GM23338 (cell line): ENCODE results near the gene ZNF227. TPM values are rescaled to one million over a fixed set of nuclear protein-coding genes. Genes with fewer than 3 reads are reported as not detected.

ENCODE experiments used
- ATAC-seq: fragments of 200-7000 bp; cut with Tn5 transposase; 3 replicates; pipeline ENCODE4 v1.9.1; 2020
- DNase-seq: peaks from one replicate; pipeline ENCODE4 v3.0.0-alpha.2; 2015; ENCODE audit warnings: low spot score
- H2AFZ ChIP-seq: fragments of 200-600 bp; sonication (generic); 2 replicates; pipeline ENCODE4 v1.8.0; 2016; ENCODE audit warnings: antibody characterized with exemption, mild to moderate bottlenecking, moderate library complexity
- H3F3A ChIP-seq: fragments of 200-600 bp; sonication (generic); replicated peaks from 2 replicates; pipeline ENCODE4 v1.8.0; 2017; ENCODE audit warnings: antibody characterized with exemption, mixed run types, low read depth
- H3K27ac ChIP-seq: fragments of 200-600 bp; sonication (generic); 2 replicates; pipeline ENCODE4 v1.6.1; 2016; ENCODE audit warnings: low read depth
- H3K27me3 ChIP-seq: fragments of 200-600 bp; sonication (generic); 2 replicates; pipeline ENCODE4 v1.8.0; 2016; ENCODE audit warnings: mild to moderate bottlenecking, mixed run types, moderate library complexity; ENCODE audit not compliant: insufficient read depth
- H3K36me3 ChIP-seq: fragments of 200-600 bp; sonication (generic); 2 replicates; pipeline ENCODE4 v1.8.0; 2016; ENCODE audit warnings: mild to moderate bottlenecking; ENCODE audit not compliant: insufficient read depth
- H3K4me1 ChIP-seq: fragments of 200-600 bp; sonication (generic); 2 replicates; pipeline ENCODE4 v1.8.0; 2016; ENCODE audit warnings: mild to moderate bottlenecking, moderate library complexity; ENCODE audit not compliant: insufficient read depth
- H3K4me2 ChIP-seq: fragments of 200-600 bp; sonication (generic); 2 replicates; pipeline ENCODE4 v1.7.1; 2017; ENCODE audit warnings: mixed run types
- H3K4me3 ChIP-seq: fragments of 200-600 bp; sonication (generic); 2 replicates; pipeline ENCODE4 v1.6.1; 2016; ENCODE audit warnings: mixed run types
- H3K79me2 ChIP-seq: fragments of 200-600 bp; sonication (generic); replicated peaks from 2 replicates; pipeline ENCODE4 v1.8.0; 2017; ENCODE audit warnings: mild to moderate bottlenecking; ENCODE audit not compliant: insufficient read depth
- H3K9me2 ChIP-seq: fragments of 200-600 bp; sonication (generic); 2 replicates; pipeline ENCODE4 v1.8.0; 2017; ENCODE audit not compliant: insufficient read depth
- H4K20me1 ChIP-seq: fragments of 200-600 bp; sonication (generic); replicated peaks from 2 replicates; pipeline ENCODE4 v1.8.0; 2017; ENCODE audit warnings: mild to moderate bottlenecking; ENCODE audit not compliant: insufficient read depth
- H3K27ac Mint-ChIP-seq: 2 replicates; pipeline ENCODE4 v1.8.0; 2020; ENCODE audit warnings: inconsistent platforms, mild to moderate bottlenecking, moderate library complexity, mixed read lengths
- H3K27me3 Mint-ChIP-seq: 3 replicates; pipeline ENCODE4 v1.8.0; 2022; ENCODE audit warnings: low read depth, mild to moderate bottlenecking, moderate library complexity, mixed read lengths, inconsistent platforms; ENCODE audit not compliant: insufficient read depth, poor library complexity
- H3K36me3 Mint-ChIP-seq: 3 replicates; pipeline ENCODE4 v1.8.0; 2021; ENCODE audit warnings: low read depth, mild to moderate bottlenecking, inconsistent platforms, moderate library complexity, mixed read lengths
- H3K4me1 Mint-ChIP-seq: 3 replicates; pipeline ENCODE4 v1.8.0; 2020; ENCODE audit warnings: mild to moderate bottlenecking, inconsistent platforms, mixed read lengths
- H3K4me3 Mint-ChIP-seq: 3 replicates; pipeline ENCODE4 v1.8.0; 2021; ENCODE audit warnings: moderate library complexity, mild to moderate bottlenecking, inconsistent platforms, mixed read lengths
- H3K9me3 Mint-ChIP-seq: 3 replicates; pipeline ENCODE4 v1.8.0; 2020; ENCODE audit warnings: moderate library complexity, mild to moderate bottlenecking, inconsistent platforms, mixed read lengths
- CREB1 ChIP-seq: fragments of 250-450 bp; sonication (Bioruptor Pico); IDR thresholded peaks from 2 replicates; pipeline ENCODE4 v1.5.0; 2020; ENCODE audit warnings: low read depth, mild to moderate bottlenecking, moderate library complexity
- EZH2phosphoT487 ChIP-seq: fragments of 200-600 bp; sonication (generic); IDR thresholded peaks from one replicate; pipeline ENCODE4 v1.8.1; 2018; ENCODE audit warnings: antibody characterized with exemption; ENCODE audit not compliant: unreplicated experiment
- JUNB ChIP-seq: IDR thresholded peaks from one replicate; pipeline ENCODE4 v1.6.1; 2016; ENCODE audit warnings: antibody characterized with exemption; ENCODE audit not compliant: unreplicated experiment
- NANOG ChIP-seq: IDR thresholded peaks from 2 replicates; pipeline ENCODE4 v1.6.1; 2016; ENCODE audit warnings: antibody characterized with exemption, borderline replicate concordance
- POLR2AphosphoS5 ChIP-seq: IDR thresholded peaks from 2 replicates; pipeline ENCODE4 v1.6.1; 2016; ENCODE audit warnings: antibody characterized with exemption, low read depth
- ZNF114 ChIP-seq: fragments of 250-450 bp; sonication (Bioruptor Pico); IDR thresholded peaks from 2 replicates; pipeline ENCODE4 v1.5.0; 2020; ENCODE audit warnings: mild to moderate bottlenecking, moderate library complexity
- ZNF331 ChIP-seq: fragments of 250-450 bp; sonication (Bioruptor Pico); IDR thresholded peaks from 2 replicates; pipeline ENCODE4 v1.5.0; 2020; ENCODE audit warnings: low read depth, mild to moderate bottlenecking, moderate library complexity
- polyA plus RNA-seq: library from polyadenylated mRNA; unstranded; fragments of >200 nt; fragmentation: Nextera tagmentation; extraction: Ambion mirVana; gene quantifications from 2 replicates; pipeline ENCODE4 v1.2.1, GENCODE V29; 2016
- total RNA-seq: library from RNA; depleted of rRNA; stranded (reverse); fragments of >200 nt; shearing (Covaris generic); gene quantifications from 2 replicates; pipeline ENCODE4 v1.2.3, GENCODE V29; 2014
- TF ChIP-seq, protein P1 (sequence below): fragments of 250-450 bp; sonication (Bioruptor Pico); IDR thresholded peaks from 2 replicates; pipeline ENCODE4 v1.5.0; 2020; ENCODE audit warnings: mild to moderate bottlenecking, moderate library complexity
- TF ChIP-seq, protein P2 (sequence below): IDR thresholded peaks from 2 replicates; pipeline ENCODE4 v1.6.1; 2016; ENCODE audit warnings: antibody characterized with exemption
- TF ChIP-seq, protein P3 (sequence below): IDR thresholded peaks from one replicate; pipeline ENCODE4 v1.6.1; 2018; ENCODE audit warnings: antibody characterized with exemption; ENCODE audit not compliant: unreplicated experiment

ZNF227 gene
- total and polyA plus RNA-seq, 2 experiments from 2014 or later, result 6.6 to 18.2 TPM

DNA sequence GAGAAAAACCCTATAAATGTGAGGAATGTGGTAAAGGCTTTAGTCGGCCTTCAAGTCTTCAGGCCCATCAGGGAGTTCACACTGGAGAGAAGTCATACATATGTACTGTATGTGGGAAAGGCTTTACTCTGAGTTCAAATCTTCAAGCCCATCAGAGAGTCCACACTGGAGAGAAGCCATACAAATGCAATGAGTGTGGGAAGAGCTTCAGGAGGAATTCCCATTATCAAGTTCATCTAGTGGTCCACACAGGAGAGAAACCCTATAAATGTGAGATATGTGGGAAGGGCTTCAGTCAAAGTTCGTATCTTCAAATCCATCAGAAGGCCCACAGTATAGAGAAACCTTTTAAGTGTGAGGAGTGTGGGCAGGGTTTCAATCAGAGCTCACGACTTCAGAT is 35.7 kb upstream of the ZNF227 start (continued):
- TF ChIP-seq, protein P1, sequence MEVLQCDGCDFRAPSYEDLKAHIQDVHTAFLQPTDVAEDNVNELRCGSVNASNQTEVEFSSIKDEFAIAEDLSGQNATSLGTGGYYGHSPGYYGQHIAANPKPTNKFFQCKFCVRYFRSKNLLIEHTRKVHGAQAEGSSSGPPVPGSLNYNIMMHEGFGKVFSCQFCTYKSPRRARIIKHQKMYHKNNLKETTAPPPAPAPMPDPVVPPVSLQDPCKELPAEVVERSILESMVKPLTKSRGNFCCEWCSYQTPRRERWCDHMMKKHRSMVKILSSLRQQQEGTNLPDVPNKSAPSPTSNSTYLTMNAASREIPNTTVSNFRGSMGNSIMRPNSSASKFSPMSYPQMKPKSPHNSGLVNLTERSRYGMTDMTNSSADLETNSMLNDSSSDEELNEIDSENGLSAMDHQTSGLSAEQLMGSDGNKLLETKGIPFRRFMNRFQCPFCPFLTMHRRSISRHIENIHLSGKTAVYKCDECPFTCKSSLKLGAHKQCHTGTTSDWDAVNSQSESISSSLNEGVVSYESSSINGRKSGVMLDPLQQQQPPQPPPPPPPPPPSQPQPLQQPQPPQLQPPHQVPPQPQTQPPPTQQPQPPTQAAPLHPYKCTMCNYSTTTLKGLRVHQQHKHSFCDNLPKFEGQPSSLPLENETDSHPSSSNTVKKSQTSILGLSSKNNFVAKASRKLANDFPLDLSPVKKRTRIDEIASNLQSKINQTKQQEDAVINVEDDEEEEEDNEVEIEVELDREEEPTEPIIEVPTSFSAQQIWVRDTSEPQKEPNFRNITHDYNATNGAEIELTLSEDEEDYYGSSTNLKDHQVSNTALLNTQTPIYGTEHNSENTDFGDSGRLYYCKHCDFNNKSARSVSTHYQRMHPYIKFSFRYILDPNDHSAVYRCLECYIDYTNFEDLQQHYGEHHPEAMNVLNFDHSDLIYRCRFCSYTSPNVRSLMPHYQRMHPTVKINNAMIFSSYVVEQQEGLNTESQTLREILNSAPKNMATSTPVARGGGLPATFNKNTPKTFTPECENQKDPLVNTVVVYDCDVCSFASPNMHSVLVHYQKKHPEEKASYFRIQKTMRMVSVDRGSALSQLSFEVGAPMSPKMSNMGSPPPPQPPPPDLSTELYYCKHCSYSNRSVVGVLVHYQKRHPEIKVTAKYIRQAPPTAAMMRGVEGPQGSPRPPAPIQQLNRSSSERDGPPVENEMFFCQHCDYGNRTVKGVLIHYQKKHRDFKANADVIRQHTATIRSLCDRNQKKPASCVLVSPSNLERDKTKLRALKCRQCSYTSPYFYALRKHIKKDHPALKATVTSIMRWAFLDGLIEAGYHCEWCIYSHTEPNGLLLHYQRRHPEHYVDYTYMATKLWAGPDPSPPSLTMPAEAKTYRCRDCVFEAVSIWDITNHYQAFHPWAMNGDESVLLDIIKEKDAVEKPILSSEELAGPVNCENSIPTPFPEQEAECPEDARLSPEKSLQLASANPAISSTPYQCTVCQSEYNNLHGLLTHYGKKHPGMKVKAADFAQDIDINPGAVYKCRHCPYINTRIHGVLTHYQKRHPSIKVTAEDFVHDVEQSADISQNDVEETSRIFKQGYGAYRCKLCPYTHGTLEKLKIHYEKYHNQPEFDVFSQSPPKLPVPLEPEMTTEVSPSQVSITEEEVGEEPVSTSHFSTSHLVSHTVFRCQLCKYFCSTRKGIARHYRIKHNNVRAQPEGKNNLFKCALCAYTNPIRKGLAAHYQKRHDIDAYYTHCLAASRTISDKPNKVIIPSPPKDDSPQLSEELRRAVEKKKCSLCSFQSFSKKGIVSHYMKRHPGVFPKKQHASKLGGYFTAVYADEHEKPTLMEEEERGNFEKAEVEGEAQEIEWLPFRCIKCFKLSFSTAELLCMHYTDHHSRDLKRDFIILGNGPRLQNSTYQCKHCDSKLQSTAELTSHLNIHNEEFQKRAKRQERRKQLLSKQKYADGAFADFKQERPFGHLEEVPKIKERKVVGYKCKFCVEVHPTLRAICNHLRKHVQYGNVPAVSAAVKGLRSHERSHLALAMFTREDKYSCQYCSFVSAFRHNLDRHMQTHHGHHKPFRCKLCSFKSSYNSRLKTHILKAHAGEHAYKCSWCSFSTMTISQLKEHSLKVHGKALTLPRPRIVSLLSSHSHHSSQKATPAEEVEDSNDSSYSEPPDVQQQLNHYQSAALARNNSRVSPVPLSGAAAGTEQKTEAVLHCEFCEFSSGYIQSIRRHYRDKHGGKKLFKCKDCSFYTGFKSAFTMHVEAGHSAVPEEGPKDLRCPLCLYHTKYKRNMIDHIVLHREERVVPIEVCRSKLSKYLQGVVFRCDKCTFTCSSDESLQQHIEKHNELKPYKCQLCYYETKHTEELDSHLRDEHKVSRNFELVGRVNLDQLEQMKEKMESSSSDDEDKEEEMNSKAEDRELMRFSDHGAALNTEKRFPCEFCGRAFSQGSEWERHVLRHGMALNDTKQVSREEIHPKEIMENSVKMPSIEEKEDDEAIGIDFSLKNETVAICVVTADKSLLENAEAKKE (CRISPR knock-in tag), result no peak
- TF ChIP-seq EZH2phosphoT487, result no peak
- no peak for TF ChIP-seq CREB1 (CRISPR knock-in tag)
- TF ChIP-seq POLR2AphosphoS5, result no peak
- no peak for TF ChIP-seq ZNF114
- no peak for TF ChIP-seq JUNB
- TF ChIP-seq NANOG, result no peak

- Histone ChIP-seq H3K27ac (no peak overlapping the region), H2AFZ (no peak overlapping the region), H3K36me3 (peaks cover 19% of the 10 kb centered on the region), H3K4me3 (no peak overlapping the region), H3K79me2 (no peaks in the 10 kb centered on the region), H3K9me2 (no peaks in the 10 kb centered on the region), H3K4me1 (no peaks in the 10 kb centered on the region), H3F3A (no peaks in the 10 kb centered on the region), H3K27me3 (no peaks in the 10 kb centered on the region), H3K4me2 (no peak overlapping the region), H4K20me1 (no peaks in the 10 kb centered on the region)
- DNase-seq (no peak), ATAC-seq (no peak)
- Mint-ChIP-seq H3K4me1 (no peaks in the 10 kb centered on the region), H3K27me3 (peaks cover 2% of the 10 kb centered on the region), H3K9me3 (peaks cover 58% of the 10 kb centered on the region), H3K4me3 (no peak overlapping the region), H3K36me3 (peaks cover 28% of the 10 kb centered on the region), H3K27ac (no peak overlapping the region)
- TF ChIP-seq, protein P2, sequence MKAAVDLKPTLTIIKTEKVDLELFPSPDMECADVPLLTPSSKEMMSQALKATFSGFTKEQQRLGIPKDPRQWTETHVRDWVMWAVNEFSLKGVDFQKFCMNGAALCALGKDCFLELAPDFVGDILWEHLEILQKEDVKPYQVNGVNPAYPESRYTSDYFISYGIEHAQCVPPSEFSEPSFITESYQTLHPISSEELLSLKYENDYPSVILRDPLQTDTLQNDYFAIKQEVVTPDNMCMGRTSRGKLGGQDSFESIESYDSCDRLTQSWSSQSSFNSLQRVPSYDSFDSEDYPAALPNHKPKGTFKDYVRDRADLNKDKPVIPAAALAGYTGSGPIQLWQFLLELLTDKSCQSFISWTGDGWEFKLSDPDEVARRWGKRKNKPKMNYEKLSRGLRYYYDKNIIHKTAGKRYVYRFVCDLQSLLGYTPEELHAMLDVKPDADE, result no peak
- TF ChIP-seq, protein P3, sequence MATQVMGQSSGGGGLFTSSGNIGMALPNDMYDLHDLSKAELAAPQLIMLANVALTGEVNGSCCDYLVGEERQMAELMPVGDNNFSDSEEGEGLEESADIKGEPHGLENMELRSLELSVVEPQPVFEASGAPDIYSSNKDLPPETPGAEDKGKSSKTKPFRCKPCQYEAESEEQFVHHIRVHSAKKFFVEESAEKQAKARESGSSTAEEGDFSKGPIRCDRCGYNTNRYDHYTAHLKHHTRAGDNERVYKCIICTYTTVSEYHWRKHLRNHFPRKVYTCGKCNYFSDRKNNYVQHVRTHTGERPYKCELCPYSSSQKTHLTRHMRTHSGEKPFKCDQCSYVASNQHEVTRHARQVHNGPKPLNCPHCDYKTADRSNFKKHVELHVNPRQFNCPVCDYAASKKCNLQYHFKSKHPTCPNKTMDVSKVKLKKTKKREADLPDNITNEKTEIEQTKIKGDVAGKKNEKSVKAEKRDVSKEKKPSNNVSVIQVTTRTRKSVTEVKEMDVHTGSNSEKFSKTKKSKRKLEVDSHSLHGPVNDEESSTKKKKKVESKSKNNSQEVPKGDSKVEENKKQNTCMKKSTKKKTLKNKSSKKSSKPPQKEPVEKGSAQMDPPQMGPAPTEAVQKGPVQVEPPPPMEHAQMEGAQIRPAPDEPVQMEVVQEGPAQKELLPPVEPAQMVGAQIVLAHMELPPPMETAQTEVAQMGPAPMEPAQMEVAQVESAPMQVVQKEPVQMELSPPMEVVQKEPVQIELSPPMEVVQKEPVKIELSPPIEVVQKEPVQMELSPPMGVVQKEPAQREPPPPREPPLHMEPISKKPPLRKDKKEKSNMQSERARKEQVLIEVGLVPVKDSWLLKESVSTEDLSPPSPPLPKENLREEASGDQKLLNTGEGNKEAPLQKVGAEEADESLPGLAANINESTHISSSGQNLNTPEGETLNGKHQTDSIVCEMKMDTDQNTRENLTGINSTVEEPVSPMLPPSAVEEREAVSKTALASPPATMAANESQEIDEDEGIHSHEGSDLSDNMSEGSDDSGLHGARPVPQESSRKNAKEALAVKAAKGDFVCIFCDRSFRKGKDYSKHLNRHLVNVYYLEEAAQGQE, result no peak
- TF ChIP-seq ZNF114 (no peak), ZNF331 (CRISPR knock-in tag) (no peak), NANOG (no peak), CREB1 (CRISPR knock-in tag) (no peak)
Observed at GRCh38 chr19:44180968-44181367, 31.4 kb upstream of the ZNF227 start.
